Erythroblast (primary cell): ENCODE measurements around the gene TRIM75.
"Not testable (repeated sequence)": the region's sequence is repeated elsewhere in the genome, so short reads cannot be mapped to it uniquely, and the experiment has no call there.

Experiments used
- DNase-seq, 2 experiments: peaks; one replicate each; lab custom pipeline; 2025; lab: John Stamatoyannopoulos, UW
- GATA1 ChIP-seq: IDR thresholded peaks from 2 replicates; pipeline ENCODE4 v1.6.1; 2011; ENCODE audit warnings: low read depth, mild to moderate bottlenecking, control low read depth, low read length, moderate library complexity
- POLR2A ChIP-seq: IDR thresholded peaks from 2 replicates; pipeline ENCODE4 v1.6.1; 2011; ENCODE audit warnings: mild to moderate bottlenecking, low read length

The TRIM75 gene

GRCh38 chr4:165053645-165054044, at the start of gene TRIM75:
Gene TRIM75 (plus strand): TSS chr4:165053866. CDS start chr4:165059148, 5,282 bp downstream.
- TF ChIP-seq GATA1, result no peak
- no peak for TF ChIP-seq POLR2A
- DNase-seq, result no peak

GRCh38 chr4:165005352-165005925, 48.2 kb upstream of the TRIM75 start:
- DNase-seq, result no peak
- no peak for TF ChIP-seq GATA1
- TF ChIP-seq POLR2A, result no peak

DNA sequence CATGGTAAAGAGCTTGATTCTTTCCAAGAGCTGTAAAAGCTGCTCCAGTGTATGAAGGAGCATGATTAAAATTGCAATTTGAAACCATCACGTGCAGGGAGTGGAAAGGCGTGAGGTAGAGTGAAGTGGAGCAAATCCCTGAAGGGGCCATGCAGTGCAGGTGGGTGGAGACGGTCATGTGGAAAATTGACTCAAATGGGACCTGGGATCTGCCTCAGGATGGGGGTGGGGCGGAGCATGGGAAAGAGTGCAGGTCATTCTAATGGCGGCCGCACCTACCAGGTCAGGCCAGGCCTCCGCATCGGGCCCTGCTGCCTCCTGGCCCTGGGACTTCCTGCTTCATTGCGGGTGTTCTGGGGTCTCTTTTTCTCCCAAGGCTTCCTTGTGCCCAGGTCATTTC, 47.2 kb upstream of the TRIM75 start:
- TF ChIP-seq GATA1, result no peak
- no peak for TF ChIP-seq POLR2A
- DNase-seq, result no peak

DNA sequence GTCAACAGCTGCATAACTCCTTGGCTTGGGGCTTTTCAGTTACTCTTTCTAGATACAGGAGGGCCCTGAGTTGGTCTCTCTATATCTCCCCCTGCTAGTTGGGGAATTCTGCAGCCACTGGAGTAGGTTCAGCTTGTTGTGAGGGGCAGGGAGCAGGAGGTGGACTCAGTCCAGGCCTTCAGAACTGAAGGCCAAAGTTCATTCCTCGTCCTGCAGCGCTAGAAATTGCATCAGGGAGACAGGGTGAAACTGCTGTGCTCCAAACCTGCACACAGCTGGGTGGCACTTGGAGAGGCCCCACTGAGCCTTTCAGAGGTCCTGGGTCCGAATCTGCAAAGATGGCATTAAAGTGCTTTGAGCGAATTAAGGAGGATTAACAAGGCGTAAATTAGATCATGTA, 46.8 kb upstream of the TRIM75 start:
- DNase-seq, result no peak
- no peak for TF ChIP-seq POLR2A
- no peak for TF ChIP-seq GATA1

- no peak for TF ChIP-seq GATA1
- no peak for TF ChIP-seq POLR2A
- DNase-seq, result no peak
Observed at GRCh38 chr4:165009493-165010227, 44.0 kb upstream of the TRIM75 start.

GRCh38 chr4:165010487-165010886, 43.2 kb upstream of the TRIM75 start:
- TF ChIP-seq GATA1, result no peak
- no peak for TF ChIP-seq POLR2A
- no peak for DNase-seq

- DNase-seq, result no peak
- no peak for TF ChIP-seq GATA1
- no peak for TF ChIP-seq POLR2A
Observed at GRCh38 chr4:165010991-165011390, 42.7 kb upstream of the TRIM75 start.

GRCh38 chr4:165011403-165011802, 42.3 kb upstream of the TRIM75 start:
- no peak for DNase-seq
- TF ChIP-seq GATA1 (no peak), POLR2A (no peak)

DNA sequence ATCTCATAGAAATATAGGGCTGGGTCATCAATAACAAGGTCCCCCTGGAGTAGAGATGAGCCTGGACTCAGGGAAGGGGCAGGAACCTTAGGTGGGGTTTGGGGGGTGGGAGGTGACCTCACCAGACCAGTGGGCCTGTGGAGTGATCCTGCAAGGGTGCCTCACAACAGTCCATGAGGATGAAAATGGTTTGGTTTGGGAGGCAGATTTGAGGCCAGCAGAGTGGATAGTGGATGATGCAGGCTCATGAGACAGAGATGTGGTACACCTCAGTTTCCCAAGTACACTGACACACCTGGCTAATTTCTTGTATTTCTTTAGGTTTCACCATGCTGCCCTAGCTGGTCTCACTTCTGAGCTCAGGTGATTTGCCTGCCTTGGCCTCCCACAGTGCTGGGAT, 40.0 kb upstream of the TRIM75 start:
- TF ChIP-seq POLR2A (no peak), GATA1 (no peak)
- DNase-seq, result no peak

GRCh38 chr4:165016971-165017370, 36.7 kb upstream of the TRIM75 start:
- no peak for DNase-seq
- TF ChIP-seq POLR2A (no peak), GATA1 (no peak)

DNA sequence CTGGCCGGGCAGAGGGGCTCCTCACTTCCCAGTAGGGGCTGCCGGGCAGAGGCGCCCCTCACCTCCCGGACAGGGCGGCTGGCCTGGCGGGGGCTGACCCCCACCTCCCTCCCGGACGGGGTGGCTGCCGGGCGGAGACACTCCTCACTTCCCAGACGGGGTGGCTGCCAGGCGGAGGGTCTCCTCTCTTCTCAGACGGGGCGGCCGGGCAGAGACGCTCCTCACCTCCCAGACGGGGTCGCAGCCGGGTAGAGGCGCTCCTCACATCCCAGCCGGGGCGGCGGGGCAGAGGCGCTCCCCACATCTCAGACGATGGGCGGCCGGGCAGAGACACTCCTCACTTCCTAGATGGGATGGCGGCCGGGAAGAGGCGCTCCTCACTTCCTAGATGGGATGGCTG, 33.7 kb upstream of the TRIM75 start:
- DNase-seq, result not testable (repeated sequence)

DNA sequence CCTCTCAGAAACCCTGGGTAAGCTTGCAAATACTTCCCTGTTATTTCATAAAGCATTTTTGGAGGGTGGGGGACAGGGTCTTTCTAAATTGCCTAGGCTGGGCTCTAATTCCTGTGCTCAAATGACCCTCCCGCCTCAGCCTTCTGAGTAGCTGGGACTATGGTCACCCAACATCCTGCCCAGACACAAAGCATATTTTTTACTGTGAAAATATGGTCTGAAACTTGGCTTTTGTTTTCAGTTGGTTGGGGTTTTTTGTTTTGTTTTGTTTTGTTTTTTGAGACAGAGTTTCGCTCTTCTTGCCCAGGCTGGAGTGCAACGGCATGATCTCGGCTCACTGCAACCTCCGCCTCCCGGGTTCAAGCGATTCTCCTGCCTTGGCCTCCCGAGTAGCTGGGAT, 27.9 kb upstream of the TRIM75 start:
- DNase-seq, result not testable (repeated sequence)

GRCh38 chr4:165027762-165028402, 25.8 kb upstream of the TRIM75 start:
- no peak for DNase-seq
- TF ChIP-seq POLR2A (no peak), GATA1 (no peak)

DNA sequence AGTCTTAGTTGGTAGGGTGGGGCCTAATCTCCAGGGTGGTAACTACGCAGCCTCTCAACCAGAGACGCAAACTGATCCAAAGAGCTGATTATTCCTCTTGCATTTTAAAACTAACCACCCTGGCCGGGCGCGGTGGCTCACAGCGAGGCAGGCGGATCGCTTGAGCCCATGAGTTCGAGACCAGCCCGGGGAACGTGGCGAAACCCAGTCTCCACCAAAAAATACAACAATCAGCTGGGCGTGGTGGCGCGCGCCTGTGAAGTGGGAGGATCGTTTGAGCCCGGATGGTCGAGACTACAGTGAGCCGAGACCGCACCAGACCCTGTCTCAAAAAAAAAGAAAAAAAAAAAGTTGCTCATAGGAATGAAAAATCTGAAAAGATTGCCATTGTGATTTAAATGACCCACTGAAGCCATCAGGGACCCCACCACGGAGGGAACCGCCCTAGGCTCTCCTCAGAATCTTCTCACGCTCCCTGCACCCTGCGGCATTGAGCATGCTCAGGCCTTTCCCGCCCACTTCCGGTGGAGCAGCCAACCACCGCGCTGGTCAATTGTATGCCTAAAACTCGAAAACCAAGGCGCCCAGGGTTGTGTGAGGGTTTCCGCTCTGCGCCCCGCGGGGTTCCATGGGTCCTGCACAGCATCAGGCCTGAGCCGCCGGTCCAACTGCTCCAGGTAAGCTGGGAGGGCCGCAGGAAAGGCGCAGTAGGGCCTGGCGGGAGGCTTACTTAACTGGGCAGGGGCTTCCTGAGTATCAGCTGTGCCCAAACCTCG, 22.0 kb upstream of the TRIM75 start, which contains the start of gene TRIM60:
Gene TRIM60, plus strand, starts transcription at position 564 of the 776 bp plus-strand sequence. CDS start 8,074 bp downstream, outside the sequence.
- TF ChIP-seq POLR2A, result no peak
- no peak for TF ChIP-seq GATA1
- no peak for DNase-seq
